SIG-M5 (cell line): ENCODE results near the gene ITGAX.
"Not testable (repeated sequence)": the region's sequence is repeated elsewhere in the genome, so short reads cannot be mapped to it uniquely, and the experiment has no call there.

Experiments used
- DNase-seq: peaks from one replicate; lab custom pipeline; 2025; lab: John Stamatoyannopoulos, UW

Gene ITGAX

DNA sequence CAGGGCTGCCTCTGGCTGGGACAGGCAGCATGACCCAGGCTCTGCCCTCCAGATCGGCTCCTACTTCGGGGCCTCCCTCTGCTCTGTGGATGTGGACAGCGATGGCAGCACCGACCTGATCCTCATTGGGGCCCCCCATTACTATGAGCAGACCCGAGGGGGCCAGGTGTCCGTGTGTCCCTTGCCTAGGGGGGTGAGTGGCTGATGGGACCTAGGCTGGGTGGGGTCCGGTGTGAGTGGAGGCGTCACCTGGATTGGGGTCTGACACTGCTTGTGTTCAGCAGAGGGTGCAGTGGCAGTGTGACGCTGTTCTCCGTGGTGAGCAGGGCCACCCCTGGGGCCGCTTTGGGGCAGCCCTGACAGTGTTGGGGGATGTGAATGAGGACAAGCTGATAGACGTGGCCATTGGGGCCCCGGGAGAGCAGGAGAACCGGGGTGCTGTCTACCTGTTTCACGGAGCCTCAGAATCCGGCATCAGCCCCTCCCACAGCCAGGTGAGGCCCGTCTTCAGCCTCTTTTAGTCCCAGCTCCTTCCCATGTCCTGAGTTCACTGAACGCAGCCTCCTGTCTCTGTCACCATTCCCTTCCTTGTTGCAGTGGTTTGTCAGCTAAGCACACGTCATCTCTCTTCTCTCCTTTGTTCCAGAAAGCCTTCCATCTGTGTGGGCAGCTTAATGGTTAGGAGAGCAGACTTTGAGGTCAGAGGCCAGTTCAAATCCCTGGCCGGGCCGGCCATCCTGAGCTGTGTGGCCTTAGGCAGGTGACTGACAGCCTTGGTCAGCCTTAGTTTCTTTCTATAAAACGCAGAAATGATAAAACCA, 56.3 kb downstream of the ITGAX start:
- no peak for DNase-seq

- no peak for DNase-seq
These were observed 57.8 kb downstream of the ITGAX start for GRCh38 chr16:31412750-31413149.

GRCh38 chr16:31413381-31413780, 58.4 kb downstream of the ITGAX start:
- DNase-seq, result no peak

DNA sequence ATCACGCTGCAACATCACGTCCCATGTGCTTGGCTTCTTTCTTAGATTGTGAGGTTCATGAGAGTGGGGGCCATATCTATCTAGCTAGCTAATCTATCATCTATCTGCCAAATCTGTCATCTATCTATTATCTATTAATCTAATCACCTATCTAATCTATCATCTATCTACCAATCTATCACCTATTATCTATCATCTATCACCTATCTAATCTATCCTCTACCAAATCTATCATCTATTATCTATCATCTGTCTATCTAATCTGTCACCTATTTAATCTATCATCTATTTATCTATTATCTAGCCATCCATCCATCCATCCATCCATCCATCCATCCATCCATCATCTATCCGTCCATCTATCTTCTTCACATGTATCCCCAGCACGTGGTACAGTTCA, 59.0 kb downstream of the ITGAX start:
- no peak for DNase-seq

DNA sequence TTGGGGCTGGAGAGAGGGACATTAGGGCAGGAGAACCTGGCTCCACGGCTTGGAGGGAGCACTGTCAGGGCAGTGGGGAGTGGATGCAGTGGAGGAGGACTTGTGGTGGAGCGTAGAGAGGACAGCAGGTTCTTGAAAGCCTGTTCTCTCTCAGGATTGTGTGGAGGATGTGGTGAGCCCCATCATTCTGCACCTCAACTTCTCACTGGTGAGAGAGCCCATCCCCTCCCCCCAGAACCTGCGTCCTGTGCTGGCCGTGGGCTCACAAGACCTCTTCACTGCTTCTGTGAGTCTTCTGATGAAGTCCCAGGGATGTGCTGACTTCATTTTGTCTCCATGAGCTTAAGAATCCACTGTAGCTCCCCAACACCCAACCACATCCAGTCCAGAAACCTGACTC, 59.7 kb downstream of the ITGAX start:
- DNase-seq, result no peak

- no peak for DNase-seq
These were observed 61.4 kb downstream of the ITGAX start for GRCh38 chr16:31416371-31416770.

GRCh38 chr16:31417036-31417435, 62.1 kb downstream of the ITGAX start:
- not testable (repeated sequence) for DNase-seq

GRCh38 chr16:31417916-31418315, 62.9 kb downstream of the ITGAX start:
- no peak for DNase-seq

DNA sequence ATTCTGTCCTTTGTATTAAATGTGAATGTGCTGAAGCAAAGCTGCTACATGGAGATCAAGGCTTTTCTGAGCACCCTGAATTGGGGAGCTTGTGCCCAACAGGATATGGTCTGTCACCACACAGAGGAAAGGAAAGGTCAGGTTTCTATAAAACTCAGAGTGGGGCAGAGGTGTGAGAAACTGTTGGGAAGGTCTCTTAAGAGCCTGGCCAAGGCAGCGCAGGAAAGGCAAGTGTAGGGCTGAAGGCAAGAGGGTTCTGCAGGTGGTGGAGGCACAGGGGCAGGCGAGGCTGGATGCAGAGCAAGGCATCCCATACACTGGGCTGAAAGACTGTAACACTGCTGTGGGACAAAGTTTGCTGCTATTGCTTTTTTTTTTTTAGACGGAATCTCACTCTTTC, 65.1 kb downstream of the ITGAX start:
- DNase-seq, result no peak

DNA sequence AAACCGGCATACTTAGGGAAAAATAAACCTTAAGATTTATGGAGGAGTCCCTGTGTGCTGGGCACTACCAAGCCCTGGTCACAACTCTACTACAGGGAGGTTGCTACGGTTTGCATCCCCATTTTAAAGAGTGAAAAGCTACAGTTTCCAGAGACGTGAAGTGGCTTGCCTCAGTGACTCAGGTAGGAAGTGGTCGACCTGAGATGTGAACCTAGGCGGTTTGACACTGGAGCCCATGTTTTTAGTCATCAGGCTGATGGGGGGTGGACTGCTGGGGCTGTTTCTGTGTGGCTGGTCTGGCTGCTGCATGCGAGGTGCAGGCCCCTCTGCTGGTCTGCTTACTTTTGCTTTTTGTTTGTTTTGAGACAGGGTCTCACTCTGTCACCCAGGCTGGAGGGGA, 66.6 kb downstream of the ITGAX start:
- DNase-seq, result no peak

- no peak for DNase-seq
These were observed 68.3 kb downstream of the ITGAX start for GRCh38 chr16:31423241-31423640.

DNA sequence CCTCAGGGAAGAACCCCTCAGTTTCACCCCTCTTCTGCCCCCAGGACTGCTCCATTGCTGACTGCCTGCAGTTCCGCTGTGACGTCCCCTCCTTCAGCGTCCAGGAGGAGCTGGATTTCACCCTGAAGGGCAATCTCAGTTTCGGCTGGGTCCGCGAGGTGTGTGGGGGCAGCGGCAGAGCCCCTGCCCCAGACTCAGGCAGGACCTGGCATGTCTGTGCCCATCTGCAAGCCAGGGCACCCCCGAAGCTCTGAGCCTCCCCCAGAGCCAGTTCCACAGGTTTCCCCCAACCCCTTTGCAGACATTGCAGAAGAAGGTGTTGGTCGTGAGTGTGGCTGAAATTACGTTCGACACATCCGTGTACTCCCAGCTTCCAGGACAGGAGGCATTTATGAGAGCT, 68.8 kb downstream of the ITGAX start:
- DNase-seq, result no peak

DNA sequence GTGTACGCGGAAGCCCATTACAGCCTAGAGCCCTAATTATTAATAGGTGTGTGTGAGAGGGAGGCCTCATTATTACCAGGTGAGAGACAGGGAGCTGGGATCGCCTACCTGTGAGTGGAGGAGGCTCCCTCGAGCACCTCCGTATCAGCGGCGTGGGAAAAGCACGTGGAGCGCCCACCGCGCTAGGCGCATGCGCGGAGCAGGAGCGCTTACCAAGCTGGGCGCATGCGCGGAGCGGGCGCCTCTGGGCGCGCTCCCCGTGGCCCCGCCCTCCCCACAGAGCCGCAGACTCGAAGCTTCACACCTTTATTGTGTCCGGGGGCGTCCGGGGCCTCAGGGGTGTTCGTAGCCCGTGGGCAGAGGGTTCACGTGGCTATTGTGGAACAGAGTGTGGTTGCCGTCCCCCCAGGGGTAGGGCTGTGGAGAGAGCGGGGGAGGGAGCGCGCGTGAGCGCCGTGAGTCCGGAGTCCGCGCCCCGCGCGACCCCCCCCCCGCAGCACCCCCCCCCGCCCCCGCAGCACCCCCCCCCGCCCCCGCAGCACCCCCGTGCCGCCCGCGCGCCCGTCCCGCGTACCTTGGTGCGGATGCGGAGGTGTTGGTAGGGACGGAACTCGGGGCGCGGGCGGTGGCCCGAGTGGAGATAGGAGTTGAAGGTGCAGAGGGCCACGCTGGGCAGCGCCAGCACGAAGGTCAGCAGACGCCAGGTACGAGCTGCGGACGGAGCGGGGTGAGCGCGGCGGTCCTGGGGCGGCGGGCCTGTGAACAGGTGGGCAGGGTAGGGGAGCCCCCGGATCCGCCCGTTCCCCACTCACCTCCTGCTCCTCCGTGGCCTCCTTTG, 72.7 kb downstream of the ITGAX start:
- no peak for DNase-seq

GRCh38 chr16:31428279-31428597, 73.3 kb downstream of the ITGAX start, which contains the start of gene COX6A2:
TSS of gene COX6A2 (minus strand) at chr16:31428360. CDS start at chr16:31428325, 35 bp downstream.
- no peak for DNase-seq

DNA sequence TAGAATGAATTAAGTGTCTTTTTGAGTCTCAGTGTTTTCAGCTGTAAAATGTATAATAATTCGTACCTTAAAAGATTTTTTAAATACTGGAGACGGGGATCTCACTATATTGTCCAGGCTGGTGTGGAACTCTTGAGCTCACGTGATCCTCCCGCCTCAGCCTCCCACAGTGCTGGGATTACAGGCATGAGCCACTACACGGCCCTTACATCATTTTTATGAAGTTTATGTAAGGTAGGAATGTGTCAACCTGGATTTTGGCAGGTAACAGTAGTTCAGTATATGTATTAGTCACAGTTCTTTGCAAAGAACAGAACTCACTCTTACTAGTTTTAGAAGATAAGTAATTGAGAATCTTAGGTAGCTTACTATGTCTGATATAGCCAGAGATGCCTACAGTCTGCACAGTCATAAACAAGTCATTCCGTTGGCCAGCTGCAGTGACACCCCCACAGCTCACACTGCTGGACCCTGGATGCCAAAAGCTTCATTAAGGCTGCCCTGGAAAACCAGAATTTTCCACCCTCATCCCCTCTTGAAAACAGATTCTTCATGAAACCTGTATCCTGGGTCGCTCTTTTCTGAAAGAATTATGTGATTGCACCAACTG, 73.8 kb downstream of the ITGAX start:
- DNase-seq, result no peak

GRCh38 chr16:31429314-31429713, 74.3 kb downstream of the ITGAX start:
- no peak for DNase-seq

- DNase-seq, result no peak
These were observed 74.8 kb downstream of the ITGAX start for GRCh38 chr16:31429796-31430195.

DNA sequence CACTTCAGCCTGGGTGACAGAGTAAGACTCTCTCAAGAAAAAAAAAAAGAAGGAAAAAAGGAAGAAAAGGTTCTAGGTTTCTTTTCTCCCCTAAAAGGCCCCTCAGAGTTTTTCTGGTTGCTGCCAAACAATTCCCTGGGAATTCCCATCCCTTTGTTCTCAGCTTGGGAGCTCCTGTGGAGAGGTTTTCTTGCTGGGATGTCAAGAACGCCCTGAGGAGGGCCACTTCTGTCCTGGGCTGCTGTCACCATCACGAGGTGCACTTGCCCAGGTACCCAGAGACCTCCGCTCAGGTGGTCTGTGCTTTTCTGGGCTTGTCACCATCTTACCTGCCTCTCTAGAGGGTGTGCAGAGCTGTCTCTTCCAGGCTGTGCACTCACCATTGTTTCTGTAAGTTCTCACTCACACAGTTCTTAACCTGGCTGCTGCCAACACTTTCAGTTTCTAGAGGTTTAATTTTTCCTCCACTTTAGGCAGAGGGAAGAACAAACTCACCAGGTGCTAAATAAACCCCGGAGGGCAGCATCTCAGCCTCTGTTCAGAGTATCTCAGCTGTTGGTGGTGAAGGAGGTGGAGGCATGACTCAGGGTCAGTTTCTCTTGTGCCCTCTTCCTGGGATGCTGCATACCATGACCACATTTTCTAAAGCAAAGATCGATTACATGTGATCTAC, 75.5 kb downstream of the ITGAX start:
- DNase-seq, result no peak
